GM21423 (cell line): Measurements from ENCODE around the gene FBXO4.
"Not testable (repeated sequence)": the region's sequence is repeated elsewhere in the genome, so short reads cannot be mapped to it uniquely, and the experiment has no call there.

Source experiments
- ATAC-seq: cut with Tn5 transposase; IDR thresholded peaks from one replicate; pipeline ENCODE4 v1.9.1; 2021; ENCODE audit warnings: mild to moderate bottlenecking, moderate library complexity; ENCODE audit not compliant: unreplicated experiment

The FBXO4 gene

DNA sequence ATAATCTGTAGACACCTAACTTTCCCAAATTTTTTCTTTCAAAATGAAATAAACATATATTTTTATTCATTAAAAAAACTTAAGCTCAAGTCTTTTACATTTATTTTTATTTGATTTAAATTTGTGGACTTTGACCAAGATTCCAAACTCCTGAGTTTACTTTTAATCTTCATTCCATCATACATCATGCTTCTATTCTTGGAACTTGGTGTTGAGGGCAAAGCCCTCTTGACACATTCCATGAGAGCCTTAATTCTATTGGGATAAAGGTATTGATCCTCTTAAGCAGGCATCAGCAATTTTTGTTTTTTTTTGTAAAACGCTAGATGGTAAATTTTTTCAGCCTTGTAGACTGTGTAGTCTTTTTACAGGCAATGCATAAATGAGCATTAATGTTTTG lies 53.6 kb downstream of the FBXO4 start:
- ATAC-seq, result no peak

DNA sequence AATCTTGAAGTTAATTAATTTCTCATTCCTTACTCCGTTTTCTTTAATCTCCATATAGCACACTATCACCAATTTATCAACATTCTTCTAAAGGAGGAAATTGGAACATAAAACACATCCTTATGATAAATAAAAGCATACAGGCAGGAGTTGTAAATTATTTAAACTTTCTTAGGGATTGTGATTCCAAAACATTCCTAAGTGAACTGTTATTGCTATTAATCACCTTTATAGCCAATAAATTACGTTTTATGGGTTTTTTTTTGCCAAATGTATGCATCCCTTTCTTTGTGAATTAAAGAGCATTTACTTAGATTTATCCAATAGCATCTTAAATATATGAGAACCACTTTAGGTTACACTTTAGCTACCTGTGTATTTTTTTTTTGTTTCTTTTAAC lies 55.3 kb downstream of the FBXO4 start:
- ATAC-seq, result no peak

- no peak for ATAC-seq
These were observed 55.8 kb downstream of the FBXO4 start for GRCh38 chr5:41980870-41981269.

- not testable (repeated sequence) for ATAC-seq
These were observed 57.8 kb downstream of the FBXO4 start for GRCh38 chr5:41982858-41983257.

- ATAC-seq, result no peak
These were observed 58.2 kb downstream of the FBXO4 start for GRCh38 chr5:41983284-41983683.

- ATAC-seq, result no peak
These were observed 61.0 kb downstream of the FBXO4 start for GRCh38 chr5:41985945-41986695.
